C4-2B (cell line): Measurements from ENCODE around the gene FES.

ENCODE experiments used
- CTCF ChIP-seq: fragments of 450-650 bp; conservative IDR thresholded peaks from 2 replicates; pipeline ENCODE4 v1.5.1; 2017; ENCODE audit warnings: mild to moderate bottlenecking
- ZFX ChIP-seq: fragments of 450-650 bp; IDR thresholded peaks from 2 replicates; pipeline ENCODE4 v1.6.1; 2017

DNA sequence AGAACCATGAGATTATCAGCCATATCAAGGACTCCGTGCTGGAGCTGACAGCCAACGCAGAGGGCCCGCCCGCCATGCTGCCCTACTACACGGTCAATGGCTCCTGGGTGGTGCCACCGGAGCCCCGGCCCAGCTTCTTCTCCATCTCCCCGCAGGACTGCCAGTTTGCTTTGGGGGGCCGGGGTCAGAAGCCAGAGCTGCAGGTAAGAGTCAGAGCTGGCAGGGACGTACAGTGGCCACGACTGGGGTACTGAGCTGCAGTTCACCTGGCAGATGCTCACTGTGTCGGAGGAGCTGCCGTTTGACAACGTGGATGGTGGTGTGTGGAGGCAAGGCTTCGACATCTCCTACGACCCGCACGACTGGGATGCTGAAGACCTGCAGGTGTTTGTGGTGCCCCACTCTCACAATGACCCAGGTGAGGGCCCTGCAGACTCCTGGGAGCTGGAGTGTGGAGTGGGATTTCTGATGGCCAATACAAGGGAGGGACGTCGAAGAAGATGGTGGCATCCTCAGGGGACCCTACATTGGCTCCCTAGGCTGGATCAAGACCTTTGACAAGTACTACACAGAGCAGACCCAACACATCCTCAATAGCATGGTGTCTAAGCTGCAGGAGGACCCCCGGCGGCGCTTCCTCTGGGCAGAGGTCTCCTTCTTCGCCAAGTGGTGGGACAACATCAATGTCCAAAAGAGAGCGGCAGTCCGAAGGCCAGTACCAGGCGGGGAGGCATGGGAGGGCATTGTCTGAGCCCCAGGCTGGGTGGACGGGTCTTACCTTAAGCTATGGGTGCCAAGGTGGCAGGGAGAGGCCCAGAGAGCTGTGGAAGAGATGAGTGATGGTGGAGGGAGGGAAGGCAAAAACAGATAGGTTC lies 21.2 kb downstream of the FES start:
- TF ChIP-seq CTCF (no peak), ZFX (no peak)
